ENCODE data around the gene WNT16.

Gene WNT16

GRCh38 chr7:121383235-121383910 lies 54.6 kb downstream of the WNT16 start:
- peaks cover 0 to 43% (median 11%) of the 10 kb centered on the region in 11 experiments; a peak in 9 of 22 replicates for H4K20me1 ChIP-seq
- peak overlapping the region in 8 of 11 experiments; percentile 1 to 54 (median 16); a peak in 10 of 22 replicates for H3K27ac ChIP-seq
- H3K4me1 ChIP-seq = peaks cover 38 to 76% (median 67%) of the 10 kb centered on the region in 10 experiments
- H3K4me2 ChIP-seq = peak overlapping the region; percentile 59 to 76 (median 66); a peak in 20 of 22 replicates
- no peak overlapping the region; a peak in 1 of 22 replicates for H3K9ac ChIP-seq
- TF ChIP-seq Cebpa-rat (IDR thresholded peaks at IDR 0.05) = no peak
- no peaks in the 10 kb centered on the region for H3K27me3 ChIP-seq
- H3K4me3 ChIP-seq = no peak overlapping the region
- H3K36me3 ChIP-seq = peaks cover 1 to 32% (median 21%) of the 10 kb centered on the region in 11 experiments
- peaks cover 0 to under 1% (median 0%) of the 10 kb centered on the region in 11 experiments; a peak in 1 of 22 replicates for H3K9me3 ChIP-seq (replicated peaks in 1 of 11)

DNA sequence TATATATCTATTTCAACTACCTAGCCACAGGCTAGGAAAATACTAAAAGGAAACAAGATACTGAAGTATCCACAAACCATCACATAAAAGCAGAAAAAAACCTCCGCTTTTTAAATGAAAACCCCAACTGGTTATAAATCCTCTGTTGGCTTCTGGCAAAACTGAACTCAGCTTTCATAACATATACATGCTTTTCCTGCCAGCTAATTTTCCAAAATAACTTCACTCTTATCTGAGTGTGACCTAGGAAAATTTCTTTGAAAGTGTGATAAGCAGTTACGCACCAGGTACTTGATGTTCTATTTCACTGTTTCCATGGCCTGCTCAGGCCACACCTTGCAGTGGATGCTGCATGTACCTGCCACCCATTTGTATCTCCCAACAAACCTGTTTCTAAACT lies 55.5 kb downstream of the WNT16 start:
- Histone ChIP-seq H3K9ac (0 out of 22 replicates have a peak overlapping the region, but pooled peaks of 1 of the 11 experiments have one; percentile 7), H3K27ac (peak overlapping the region in 9 of 11 experiments; percentile 1 to 71 (median 21); a peak in 13 of 22 replicates), H3K4me3 (no peak overlapping the region), H3K4me1 (peaks cover 38 to 80% (median 71%) of the 10 kb centered on the region in 10 experiments), H3K36me3 (peaks cover 0 to 23% (median 16%) of the 10 kb centered on the region in 11 experiments; a peak in 18 of 22 replicates), H3K27me3 (no peaks in the 10 kb centered on the region), H3K9me3 (replicated peaks in 1 of 11) (no peaks in the 10 kb centered on the region), H4K20me1 (peaks cover 0 to 52% (median 15%) of the 10 kb centered on the region in 11 experiments; a peak in 10 of 22 replicates), H3K4me2 (peak overlapping the region; percentile 59 to 76 (median 66); a peak in 20 of 22 replicates)
- TF ChIP-seq Cebpa-rat (IDR thresholded peaks at IDR 0.05) = no peak

DNA sequence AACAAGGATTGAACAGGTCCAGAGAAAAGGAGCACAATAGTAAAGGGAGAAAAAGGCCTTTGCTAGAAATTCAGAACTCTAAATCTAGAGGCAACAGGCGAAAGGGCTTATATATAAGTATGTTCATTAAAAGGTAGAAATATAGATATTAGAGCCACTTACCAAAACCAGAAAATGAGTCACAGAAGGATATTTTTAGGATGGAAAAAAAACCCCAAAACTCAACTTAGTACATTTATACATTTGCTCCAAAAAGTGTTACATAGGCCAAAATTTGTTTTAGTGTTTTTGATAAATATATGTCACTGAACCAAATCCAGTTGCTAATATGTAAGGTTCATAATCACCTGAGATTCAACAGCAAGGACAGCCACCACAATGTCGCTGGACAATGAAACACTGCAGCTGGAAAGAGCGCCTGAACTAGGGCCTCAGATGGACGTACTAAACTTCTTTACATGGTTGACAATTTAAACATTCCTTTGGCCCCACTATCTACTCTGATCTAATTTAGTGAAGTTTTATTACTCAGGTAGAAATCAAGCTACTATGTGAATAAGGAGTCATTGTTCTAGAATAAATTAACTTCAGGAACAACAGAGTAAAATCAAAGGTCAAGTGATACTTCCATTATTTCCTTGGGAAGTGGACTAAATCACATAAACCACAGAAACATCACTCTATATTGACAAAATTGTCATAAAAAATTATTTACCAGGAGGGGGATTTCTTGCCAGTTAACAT lies 56.4 kb downstream of the WNT16 start:
- no peaks in the 10 kb centered on the region for H3K27me3 ChIP-seq
- no peak for TF ChIP-seq Cebpa-rat (IDR thresholded peaks at IDR 0.05)
- H3K4me1 ChIP-seq = peaks cover 38 to 90% (median 70%) of the 10 kb centered on the region in 10 experiments
- peaks cover 0 to 58% (median 24%) of the 10 kb centered on the region in 11 experiments; a peak in 11 of 22 replicates for H4K20me1 ChIP-seq
- H3K9ac ChIP-seq = peak overlapping the region in 2 of 11 experiments; percentile 9 to 42; a peak in 2 of 22 replicates
- peaks cover 0 to 14% (median 6%) of the 10 kb centered on the region in 11 experiments; a peak in 11 of 22 replicates for H3K36me3 ChIP-seq
- peak overlapping the region; percentile 53 to 76 (median 66) for H3K4me2 ChIP-seq
- H3K9me3 ChIP-seq (replicated peaks in 1 of 11) = no peaks in the 10 kb centered on the region
- H3K27ac ChIP-seq = peak overlapping the region; percentile 30 to 71 (median 59); a peak in 20 of 22 replicates
- no peak overlapping the region for H3K4me3 ChIP-seq

- no peaks in the 10 kb centered on the region for H3K27me3 ChIP-seq
- peak overlapping the region; percentile 41 to 71 (median 59); a peak in 20 of 22 replicates for H3K27ac ChIP-seq
- peak overlapping the region in 3 of 11 experiments; percentile 3 to 42 (median 9); a peak in 3 of 22 replicates for H3K9ac ChIP-seq
- no peaks in the 10 kb centered on the region for H3K9me3 ChIP-seq (replicated peaks in 1 of 11)
- peak overlapping the region; percentile 53 to 76 (median 66) for H3K4me2 ChIP-seq
- peak in 2 of 11 experiments; percentile 29 to 32; a peak in 1 of 22 replicates for TF ChIP-seq Cebpa-rat (IDR thresholded peaks at IDR 0.05)
- peaks cover 0 to 61% (median 27%) of the 10 kb centered on the region in 11 experiments; a peak in 11 of 22 replicates for H4K20me1 ChIP-seq
- H3K36me3 ChIP-seq = peaks cover 0 to 11% (median 4%) of the 10 kb centered on the region in 11 experiments; a peak in 11 of 22 replicates
- peaks cover 38 to 89% (median 69%) of the 10 kb centered on the region in 10 experiments for H3K4me1 ChIP-seq
- H3K4me3 ChIP-seq = no peak overlapping the region
These were observed 57.0 kb downstream of the WNT16 start for GRCh38 chr7:121385800-121386179.

GRCh38 chr7:121388950-121389349 lies 60.1 kb downstream of the WNT16 start:
- no peak for TF ChIP-seq Cebpa-rat (IDR thresholded peaks at IDR 0.05)
- Histone ChIP-seq H3K27ac (no peak overlapping the region), H4K20me1 (peaks cover 0 to 71% (median 28%) of the 10 kb centered on the region in 11 experiments; a peak in 14 of 22 replicates), H3K4me2 (peak overlapping the region in 4 of 11 experiments; percentile 2 to 18 (median 5); a peak in 7 of 22 replicates), H3K27me3 (no peaks in the 10 kb centered on the region), H3K4me3 (no peak overlapping the region), H3K36me3 (peaks cover 9 to 24% (median 16%) of the 10 kb centered on the region in 11 experiments; a peak in 16 of 22 replicates), H3K9ac (no peak overlapping the region), H3K9me3 (replicated peaks in 1 of 11) (peaks cover 8 to 20% (median 13%) of the 10 kb centered on the region in 11 experiments; a peak in 16 of 22 replicates), H3K4me1 (peaks cover 28 to 78% (median 57%) of the 10 kb centered on the region in 10 experiments)

DNA sequence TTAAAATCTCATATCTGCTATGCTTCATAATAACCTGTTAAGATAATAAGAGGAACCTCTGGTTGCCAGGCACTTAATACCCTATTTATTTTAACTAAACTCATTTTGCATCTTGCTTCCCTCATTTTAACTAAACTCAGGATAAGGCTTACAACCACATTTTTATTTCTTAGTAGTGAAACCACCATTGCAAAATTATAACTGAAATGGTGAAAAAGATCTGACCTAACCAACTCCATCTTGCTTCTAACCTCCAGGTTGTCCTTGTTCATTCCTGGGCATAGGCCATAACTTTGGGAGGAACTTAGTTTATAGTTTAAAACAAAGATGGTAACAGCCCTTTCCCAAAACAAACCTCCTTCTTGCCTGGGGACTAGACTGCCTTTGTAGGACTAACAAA lies 61.3 kb downstream of the WNT16 start:
- H3K4me3 ChIP-seq = no peak overlapping the region
- H3K9ac ChIP-seq = no peak overlapping the region
- H4K20me1 ChIP-seq = peaks cover 0 to 69% (median 27%) of the 10 kb centered on the region in 11 experiments; a peak in 13 of 22 replicates
- H3K4me1 ChIP-seq = peaks cover 27 to 78% (median 56%) of the 10 kb centered on the region in 10 experiments
- no peak overlapping the region for H3K27ac ChIP-seq
- peaks cover 9 to 24% (median 17%) of the 10 kb centered on the region in 11 experiments; a peak in 16 of 22 replicates for H3K36me3 ChIP-seq
- TF ChIP-seq Cebpa-rat (IDR thresholded peaks at IDR 0.05) = no peak
- H3K9me3 ChIP-seq (replicated peaks in 1 of 11) = peaks cover 8 to 20% (median 13%) of the 10 kb centered on the region in 11 experiments; a peak in 16 of 22 replicates
- no peak overlapping the region for H3K4me2 ChIP-seq
- no peaks in the 10 kb centered on the region for H3K27me3 ChIP-seq

GRCh38 chr7:121390617-121391016 lies 61.8 kb downstream of the WNT16 start:
- Histone ChIP-seq H3K27ac (no peak overlapping the region), H3K27me3 (no peaks in the 10 kb centered on the region), H3K9me3 (replicated peaks in 1 of 11) (peaks cover 8 to 20% (median 13%) of the 10 kb centered on the region in 11 experiments; a peak in 16 of 22 replicates), H3K4me3 (no peak overlapping the region), H3K36me3 (peaks cover 9 to 24% (median 17%) of the 10 kb centered on the region in 11 experiments; a peak in 16 of 22 replicates), H3K4me2 (no peak overlapping the region; a peak in 2 of 22 replicates), H3K9ac (no peak overlapping the region), H3K4me1 (peaks cover 22 to 74% (median 50%) of the 10 kb centered on the region in 10 experiments), H4K20me1 (peaks cover 0 to 69% (median 22%) of the 10 kb centered on the region in 11 experiments; a peak in 13 of 22 replicates)
- no peak for TF ChIP-seq Cebpa-rat (IDR thresholded peaks at IDR 0.05)
